Osteocyte (in vitro differentiated cells): ENCODE results near the gene ZC3H8. TPM values are rescaled to one million over a fixed set of nuclear protein-coding genes. Genes with fewer than 3 reads are reported as not detected.
A peak's percentile ranks its signal among the peaks of the same experiment; 100 is the strongest.

Experiments used
- DNase-seq: peaks from one replicate; pipeline ENCODE4 v3.0.0; 2021; ENCODE audit warnings: mixed read lengths; ENCODE audit not compliant: unreplicated experiment; ENCODE audit errors: extremely low spot score
- H3K27ac Mint-ChIP-seq: one replicate; pipeline ENCODE4 v1.8.0; 2021; ENCODE audit warnings: mild to moderate bottlenecking, mixed read lengths; ENCODE audit not compliant: unreplicated experiment
- H3K27me3 Mint-ChIP-seq: one replicate; pipeline ENCODE4 v1.8.0; 2021; ENCODE audit warnings: mixed read lengths; ENCODE audit not compliant: unreplicated experiment
- H3K36me3 Mint-ChIP-seq: one replicate; pipeline ENCODE4 v1.8.0; 2021; ENCODE audit warnings: mixed read lengths; ENCODE audit not compliant: unreplicated experiment
- H3K4me1 Mint-ChIP-seq: one replicate; pipeline ENCODE4 v1.8.0; 2021; ENCODE audit warnings: mixed read lengths; ENCODE audit not compliant: unreplicated experiment
- H3K4me3 Mint-ChIP-seq: one replicate; pipeline ENCODE4 v1.8.0; 2021; ENCODE audit warnings: mild to moderate bottlenecking, moderate library complexity, mixed read lengths; ENCODE audit not compliant: unreplicated experiment
- H3K9me3 Mint-ChIP-seq: one replicate; pipeline ENCODE4 v1.8.0; 2021; ENCODE audit warnings: mixed read lengths; ENCODE audit not compliant: unreplicated experiment
- CTCF ChIP-seq: fragments of 200-600 bp; sonication (generic); IDR thresholded peaks from 2 replicates; pipeline ENCODE4 v1.5.0; 2021; ENCODE audit warnings: antibody characterized with exemption, mild to moderate bottlenecking, moderate library complexity
- total RNA-seq: library from RNA; stranded (reverse); gene quantifications from 2 replicates; pipeline ENCODE4 v1.2.1, GENCODE V29; 2021

Gene ZC3H8
- total RNA-seq, 1 donor from 2014 or later = 9.9 TPM

GRCh38 chr2:112277596-112278220, 22.9 kb upstream of the ZC3H8 start:
- TF ChIP-seq CTCF = no peak
- Mint-ChIP-seq H3K9me3 (no peaks in the 10 kb centered on the region), H3K4me1 (peaks cover 11% of the 10 kb centered on the region), H3K27ac (no peak overlapping the region), H3K36me3 (no peaks in the 10 kb centered on the region), H3K4me3 (no peak overlapping the region), H3K27me3 (no peaks in the 10 kb centered on the region)
- DNase-seq = no peak

- no peak overlapping the region for H3K27ac Mint-ChIP-seq
- H3K4me3 Mint-ChIP-seq = no peak overlapping the region
- no peaks in the 10 kb centered on the region for H3K9me3 Mint-ChIP-seq
- peaks cover 11% of the 10 kb centered on the region for H3K4me1 Mint-ChIP-seq
- no peak for TF ChIP-seq CTCF
- no peaks in the 10 kb centered on the region for H3K36me3 Mint-ChIP-seq
- H3K27me3 Mint-ChIP-seq = no peaks in the 10 kb centered on the region
- no peak for DNase-seq
Observed at GRCh38 chr2:112276954-112277353, 22.1 kb upstream of the ZC3H8 start.

GRCh38 chr2:112275887-112276773, 21.3 kb upstream of the ZC3H8 start:
- DNase-seq = peak; percentile 91
- H3K27ac Mint-ChIP-seq = peak overlapping the region; percentile 98
- peak overlapping the region; percentile 89 for H3K4me3 Mint-ChIP-seq
- peaks cover 11% of the 10 kb centered on the region for H3K4me1 Mint-ChIP-seq
- TF ChIP-seq CTCF = no peak
- no peaks in the 10 kb centered on the region for H3K9me3 Mint-ChIP-seq
- H3K36me3 Mint-ChIP-seq = no peaks in the 10 kb centered on the region
- H3K27me3 Mint-ChIP-seq = no peaks in the 10 kb centered on the region

- Mint-ChIP-seq H3K4me3 (peak within 1 kb of the TSS; percentile 89), H3K4me1 (peaks cover 11% of the 10 kb centered on the region), H3K36me3 (no peaks in the 10 kb centered on the region), H3K27me3 (no peaks in the 10 kb centered on the region), H3K9me3 (no peaks in the 10 kb centered on the region), H3K27ac (peak within 1 kb of the TSS; percentile 98)
- peak; percentile 26 for TF ChIP-seq CTCF
- DNase-seq = peak; percentile 100
Observed at GRCh38 chr2:112275311-112275886, 20.6 kb upstream of the ZC3H8 start, which contains the start of gene ZC3H6. Gene ZC3H6, plus strand, starts transcription at chr2:112275597. Its CDS starts 398 bp downstream, at chr2:112275995.

- DNase-seq = no peak
- Mint-ChIP-seq H3K4me1 (peaks cover 11% of the 10 kb centered on the region), H3K36me3 (no peaks in the 10 kb centered on the region), H3K4me3 (peak overlapping the region; percentile 36), H3K9me3 (peaks cover 3% of the 10 kb centered on the region), H3K27ac (no peak overlapping the region), H3K27me3 (no peaks in the 10 kb centered on the region)
- TF ChIP-seq CTCF = no peak
Observed at GRCh38 chr2:112273349-112273748, 18.5 kb upstream of the ZC3H8 start.
